Measurements from ENCODE around the gene AFF3. TPM values are rescaled to one million over a fixed set of nuclear protein-coding genes. Genes with fewer than 3 reads are reported as not detected.

AFF3 gene
- total RNA-seq, 1 experiment from 2014 or later: 0.61 TPM

DNA sequence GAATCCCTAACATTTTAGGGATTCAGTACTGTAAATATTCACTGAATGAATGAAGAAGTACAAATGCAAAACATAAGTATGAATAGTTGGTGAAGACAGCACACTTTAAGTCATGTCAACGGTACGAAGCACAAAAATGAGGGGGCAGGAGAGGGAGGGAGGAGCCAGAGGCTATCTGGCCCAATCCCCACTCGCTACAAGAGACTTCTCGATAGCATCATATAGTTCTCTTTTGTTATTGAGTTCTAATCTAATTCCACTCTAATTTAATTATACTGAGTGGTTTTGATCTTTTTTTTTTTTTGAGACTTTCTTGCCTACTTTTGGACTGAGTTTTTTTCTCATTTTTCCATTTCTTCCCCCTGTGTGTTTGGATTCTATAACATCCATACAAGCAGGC lies 500.4 kb downstream of the AFF3 start:
- no peaks in the 10 kb centered on the region for H4K20me1 ChIP-seq (ENCODE audit: insufficient read depth)
- no peaks in the 10 kb centered on the region; the same call in 1 of the 2 replicates for H3K27me3 ChIP-seq (ENCODE audit: insufficient read depth, low read length)
- no peaks in the 10 kb centered on the region for H3K9me2 ChIP-seq (ENCODE audit: insufficient read depth)
- CTCF ChIA-PET: no interaction called here
- intact Hi-C loops (cut with micrococcal nuclease): no loop called here
- no peaks in the 10 kb centered on the region for H3K36me3 ChIP-seq (ENCODE audit: control insufficient read depth in 1 of 2, insufficient read depth in 2 of 2, low read length in 2 of 2)
- H3K4me1 ChIP-seq (ENCODE audit: control insufficient read depth in 1 of 2, insufficient read depth in 2 of 2, low read length in 2 of 2): no peaks in the 10 kb centered on the region
- no peak overlapping the region for H2AFZ ChIP-seq (ENCODE audit: low read depth, low read length, poor library complexity, severe bottlenecking)
- H3K4me3 ChIP-seq (replicated peaks in 1 of 2; ENCODE audit: low read depth in 1 of 2, low read length in 2 of 2): no peak overlapping the region
- no peak for ATAC-seq
- DNase-seq (ENCODE audit: low read depth, low spot score): no peak
- RAD21 ChIA-PET (ENCODE audit: low non-redundant PET in 1 of 2, low total read pairs in 2 of 2, uncharacterized antibody in 2 of 2, unreplicated experiment in 2 of 2): no interaction called here
- H3K79me2 ChIP-seq (ENCODE audit: insufficient read depth, low read length): no peaks in the 10 kb centered on the region
- no TSS peak for BruUV-seq (replicated peaks)
- H3K4me2 ChIP-seq (ENCODE audit: low read length): no peak overlapping the region
- no peaks in the 10 kb centered on the region for H3K9me3 ChIP-seq (ENCODE audit: control insufficient read depth in 1 of 2, insufficient read depth in 1 of 2, low read depth in 1 of 2, low read length in 2 of 2)
- TF ChIP-seq CBX3 (IDR thresholded peaks at IDR 0.05; ENCODE audit: low read depth) (no peak), EZH2phosphoT487 (IDR thresholded peaks at IDR 0.05; ENCODE audit: borderline replicate concordance) (no peak), CEBPB (IDR thresholded peaks at IDR 0.05; ENCODE audit: low read depth) (no peak), FOSL1 (IDR thresholded peaks at IDR 0.05; ENCODE audit: low read depth) (no peak), RAD21 (IDR thresholded peaks at IDR 0.05; ENCODE audit: low read depth) (no peak), SP1 (IDR thresholded peaks at IDR 0.05; ENCODE audit: low read depth) (no peak)
- TF ChIP-seq, protein P1, sequence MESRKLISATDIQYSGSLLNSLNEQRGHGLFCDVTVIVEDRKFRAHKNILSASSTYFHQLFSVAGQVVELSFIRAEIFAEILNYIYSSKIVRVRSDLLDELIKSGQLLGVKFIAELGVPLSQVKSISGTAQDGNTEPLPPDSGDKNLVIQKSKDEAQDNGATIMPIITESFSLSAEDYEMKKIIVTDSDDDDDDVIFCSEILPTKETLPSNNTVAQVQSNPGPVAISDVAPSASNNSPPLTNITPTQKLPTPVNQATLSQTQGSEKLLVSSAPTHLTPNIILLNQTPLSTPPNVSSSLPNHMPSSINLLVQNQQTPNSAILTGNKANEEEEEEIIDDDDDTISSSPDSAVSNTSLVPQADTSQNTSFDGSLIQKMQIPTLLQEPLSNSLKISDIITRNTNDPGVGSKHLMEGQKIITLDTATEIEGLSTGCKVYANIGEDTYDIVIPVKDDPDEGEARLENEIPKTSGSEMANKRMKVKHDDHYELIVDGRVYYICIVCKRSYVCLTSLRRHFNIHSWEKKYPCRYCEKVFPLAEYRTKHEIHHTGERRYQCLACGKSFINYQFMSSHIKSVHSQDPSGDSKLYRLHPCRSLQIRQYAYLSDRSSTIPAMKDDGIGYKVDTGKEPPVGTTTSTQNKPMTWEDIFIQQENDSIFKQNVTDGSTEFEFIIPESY (IDR thresholded peaks at IDR 0.05; ENCODE audit: extremely low read depth, insufficient replicate concordance, low read length): no peak
- no peak overlapping the region for H3K9ac ChIP-seq (ENCODE audit: low read length)
- POLR2A ChIA-PET: no interaction called here
- H3K27ac ChIP-seq (ENCODE audit: low read depth, low read length): no peak overlapping the region

DNA sequence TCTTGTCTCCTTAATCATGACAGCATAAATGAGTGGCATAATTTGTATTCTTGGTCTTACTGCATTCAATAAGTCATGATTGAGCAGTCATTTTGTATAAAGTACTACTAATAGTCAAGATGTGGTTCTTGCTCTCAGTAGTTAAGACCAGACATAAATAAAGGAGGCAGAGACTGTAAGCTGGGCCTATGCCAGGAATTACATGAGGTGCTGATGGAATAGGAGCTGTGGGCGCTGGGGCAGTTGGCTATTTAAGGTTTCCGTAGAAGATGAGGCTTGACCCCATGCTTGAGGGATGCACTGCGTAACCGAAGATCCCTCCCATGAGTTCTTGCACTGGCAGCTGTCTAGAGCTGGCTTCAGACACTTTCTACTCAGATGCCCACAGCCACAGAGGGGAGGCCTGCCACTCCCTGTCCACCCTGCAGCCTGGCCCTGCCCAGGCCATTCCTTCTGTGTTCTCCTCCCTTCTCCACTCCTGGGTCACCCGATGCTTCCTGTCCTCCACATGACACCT lies 501.7 kb downstream of the AFF3 start:
- no TSS peak for BruUV-seq (replicated peaks)
- no peak for TF ChIP-seq ELF1 (IDR thresholded peaks at IDR 0.05; ENCODE audit: borderline replicate concordance, low read depth)
- TF ChIP-seq SRF (IDR thresholded peaks at IDR 0.05; ENCODE audit: low read depth): no peak
- TF ChIP-seq CBX3 (IDR thresholded peaks at IDR 0.05; ENCODE audit: low read depth): no peak
- TF ChIP-seq, protein P2, sequence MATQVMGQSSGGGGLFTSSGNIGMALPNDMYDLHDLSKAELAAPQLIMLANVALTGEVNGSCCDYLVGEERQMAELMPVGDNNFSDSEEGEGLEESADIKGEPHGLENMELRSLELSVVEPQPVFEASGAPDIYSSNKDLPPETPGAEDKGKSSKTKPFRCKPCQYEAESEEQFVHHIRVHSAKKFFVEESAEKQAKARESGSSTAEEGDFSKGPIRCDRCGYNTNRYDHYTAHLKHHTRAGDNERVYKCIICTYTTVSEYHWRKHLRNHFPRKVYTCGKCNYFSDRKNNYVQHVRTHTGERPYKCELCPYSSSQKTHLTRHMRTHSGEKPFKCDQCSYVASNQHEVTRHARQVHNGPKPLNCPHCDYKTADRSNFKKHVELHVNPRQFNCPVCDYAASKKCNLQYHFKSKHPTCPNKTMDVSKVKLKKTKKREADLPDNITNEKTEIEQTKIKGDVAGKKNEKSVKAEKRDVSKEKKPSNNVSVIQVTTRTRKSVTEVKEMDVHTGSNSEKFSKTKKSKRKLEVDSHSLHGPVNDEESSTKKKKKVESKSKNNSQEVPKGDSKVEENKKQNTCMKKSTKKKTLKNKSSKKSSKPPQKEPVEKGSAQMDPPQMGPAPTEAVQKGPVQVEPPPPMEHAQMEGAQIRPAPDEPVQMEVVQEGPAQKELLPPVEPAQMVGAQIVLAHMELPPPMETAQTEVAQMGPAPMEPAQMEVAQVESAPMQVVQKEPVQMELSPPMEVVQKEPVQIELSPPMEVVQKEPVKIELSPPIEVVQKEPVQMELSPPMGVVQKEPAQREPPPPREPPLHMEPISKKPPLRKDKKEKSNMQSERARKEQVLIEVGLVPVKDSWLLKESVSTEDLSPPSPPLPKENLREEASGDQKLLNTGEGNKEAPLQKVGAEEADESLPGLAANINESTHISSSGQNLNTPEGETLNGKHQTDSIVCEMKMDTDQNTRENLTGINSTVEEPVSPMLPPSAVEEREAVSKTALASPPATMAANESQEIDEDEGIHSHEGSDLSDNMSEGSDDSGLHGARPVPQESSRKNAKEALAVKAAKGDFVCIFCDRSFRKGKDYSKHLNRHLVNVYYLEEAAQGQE (IDR thresholded peaks at IDR 0.05; ENCODE audit: low read depth): no peak
- TF ChIP-seq SP1 (IDR thresholded peaks at IDR 0.05; ENCODE audit: low read depth): no peak
- TF ChIP-seq POLR2AphosphoS5 (IDR thresholded peaks at IDR 0.05; ENCODE audit: low read depth, low read length): no peak
- TF ChIP-seq ZFX (IDR thresholded peaks at IDR 0.05): no peak
- no peak for TF ChIP-seq JUND (IDR thresholded peaks at IDR 0.05)
- no peak for TF ChIP-seq YY1 (IDR thresholded peaks at IDR 0.05; ENCODE audit: extremely low read depth, insufficient replicate concordance, low read depth, low read length)

More for the DNA sequence above, 501.7 kb downstream of the AFF3 start:
- Histone ChIP-seq H3K9me3 (ENCODE audit: control insufficient read depth in 1 of 2, insufficient read depth in 1 of 2, low read depth in 1 of 2, low read length in 2 of 2) (no peaks in the 10 kb centered on the region), H3K9me2 (ENCODE audit: insufficient read depth) (no peaks in the 10 kb centered on the region), H3K9ac (ENCODE audit: low read length) (no peak overlapping the region), H3K4me2 (ENCODE audit: low read length) (no peak overlapping the region), H3K4me3 (replicated peaks in 1 of 2; ENCODE audit: low read depth in 1 of 2, low read length in 2 of 2) (no peak overlapping the region), H3K27me3 (ENCODE audit: insufficient read depth, low read length) (no peaks in the 10 kb centered on the region; the same call in 1 of the 2 replicates), H2AFZ (ENCODE audit: low read depth, low read length, poor library complexity, severe bottlenecking) (no peak overlapping the region), H4K20me1 (ENCODE audit: insufficient read depth) (no peaks in the 10 kb centered on the region), H3K79me2 (ENCODE audit: insufficient read depth, low read length) (no peaks in the 10 kb centered on the region), H3K4me1 (ENCODE audit: control insufficient read depth in 1 of 2, insufficient read depth in 2 of 2, low read length in 2 of 2) (no peaks in the 10 kb centered on the region), H3K27ac (ENCODE audit: low read depth, low read length) (no peak overlapping the region), H3K36me3 (ENCODE audit: control insufficient read depth in 1 of 2, insufficient read depth in 2 of 2, low read length in 2 of 2) (no peaks in the 10 kb centered on the region)
- ChIA-PET RAD21 (ENCODE audit: low non-redundant PET in 1 of 2, low total read pairs in 2 of 2, uncharacterized antibody in 2 of 2, unreplicated experiment in 2 of 2) (no interaction called here), CTCF (no interaction called here), POLR2A (no interaction called here)
- DNase-seq (ENCODE audit: low read depth, low spot score) (no peak), ATAC-seq (no peak)
- intact Hi-C loops (cut with micrococcal nuclease): no loop called here

Measured in HCT116 (cell line).